Measurements from ENCODE around the gene PML.

Gene PML

DNA sequence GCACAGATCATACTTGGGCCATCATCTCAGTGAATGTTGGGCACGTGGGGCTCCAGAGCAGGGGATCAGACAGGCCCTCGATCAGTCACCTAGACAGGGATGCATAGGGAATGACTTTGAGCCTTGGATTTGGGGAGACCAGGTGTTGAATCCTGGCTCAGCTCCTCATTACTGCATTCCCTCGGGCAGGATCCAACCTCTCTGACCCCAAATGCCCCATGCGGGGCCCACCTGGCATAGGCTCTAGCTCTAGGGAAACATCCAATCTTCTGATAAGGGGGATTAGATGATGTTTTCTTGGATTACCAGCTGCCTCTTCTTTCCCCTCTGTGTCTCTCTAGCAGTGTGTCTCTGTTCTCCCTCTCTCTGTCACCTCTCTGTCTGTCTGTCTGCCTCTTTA is 45.5 kb upstream of the PML start:
- ATAC-seq: no peak
- TF ChIP-seq TCF4 (CRISPR knock-in tag; IDR thresholded peaks at IDR 0.05; ENCODE audit: borderline replicate concordance): no peak
- no peak for TF ChIP-seq ISL1 (CRISPR knock-in tag; IDR thresholded peaks at IDR 0.05)
- no peak for TF ChIP-seq ZFP30 (CRISPR knock-in tag; IDR thresholded peaks at IDR 0.05)
- TF ChIP-seq ZNF565 (CRISPR knock-in tag; conservative IDR thresholded peaks at IDR 0.05; ENCODE audit: low read depth): no peak
- no peak for TF ChIP-seq OSR1 (CRISPR knock-in tag; IDR thresholded peaks at IDR 0.05)
- TF ChIP-seq RARB (CRISPR knock-in tag; IDR thresholded peaks at IDR 0.05): no peak
- TF ChIP-seq, protein P1, sequence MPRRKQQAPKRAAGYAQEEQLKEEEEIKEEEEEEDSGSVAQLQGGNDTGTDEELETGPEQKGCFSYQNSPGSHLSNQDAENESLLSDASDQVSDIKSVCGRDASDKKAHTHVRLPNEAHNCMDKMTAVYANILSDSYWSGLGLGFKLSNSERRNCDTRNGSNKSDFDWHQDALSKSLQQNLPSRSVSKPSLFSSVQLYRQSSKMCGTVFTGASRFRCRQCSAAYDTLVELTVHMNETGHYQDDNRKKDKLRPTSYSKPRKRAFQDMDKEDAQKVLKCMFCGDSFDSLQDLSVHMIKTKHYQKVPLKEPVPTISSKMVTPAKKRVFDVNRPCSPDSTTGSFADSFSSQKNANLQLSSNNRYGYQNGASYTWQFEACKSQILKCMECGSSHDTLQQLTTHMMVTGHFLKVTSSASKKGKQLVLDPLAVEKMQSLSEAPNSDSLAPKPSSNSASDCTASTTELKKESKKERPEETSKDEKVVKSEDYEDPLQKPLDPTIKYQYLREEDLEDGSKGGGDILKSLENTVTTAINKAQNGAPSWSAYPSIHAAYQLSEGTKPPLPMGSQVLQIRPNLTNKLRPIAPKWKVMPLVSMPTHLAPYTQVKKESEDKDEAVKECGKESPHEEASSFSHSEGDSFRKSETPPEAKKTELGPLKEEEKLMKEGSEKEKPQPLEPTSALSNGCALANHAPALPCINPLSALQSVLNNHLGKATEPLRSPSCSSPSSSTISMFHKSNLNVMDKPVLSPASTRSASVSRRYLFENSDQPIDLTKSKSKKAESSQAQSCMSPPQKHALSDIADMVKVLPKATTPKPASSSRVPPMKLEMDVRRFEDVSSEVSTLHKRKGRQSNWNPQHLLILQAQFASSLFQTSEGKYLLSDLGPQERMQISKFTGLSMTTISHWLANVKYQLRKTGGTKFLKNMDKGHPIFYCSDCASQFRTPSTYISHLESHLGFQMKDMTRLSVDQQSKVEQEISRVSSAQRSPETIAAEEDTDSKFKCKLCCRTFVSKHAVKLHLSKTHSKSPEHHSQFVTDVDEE (CRISPR knock-in tag; IDR thresholded peaks at IDR 0.05): no peak
- no peak for TF ChIP-seq SNAI2 (CRISPR knock-in tag; IDR thresholded peaks at IDR 0.05)
- TF ChIP-seq, protein P2, sequence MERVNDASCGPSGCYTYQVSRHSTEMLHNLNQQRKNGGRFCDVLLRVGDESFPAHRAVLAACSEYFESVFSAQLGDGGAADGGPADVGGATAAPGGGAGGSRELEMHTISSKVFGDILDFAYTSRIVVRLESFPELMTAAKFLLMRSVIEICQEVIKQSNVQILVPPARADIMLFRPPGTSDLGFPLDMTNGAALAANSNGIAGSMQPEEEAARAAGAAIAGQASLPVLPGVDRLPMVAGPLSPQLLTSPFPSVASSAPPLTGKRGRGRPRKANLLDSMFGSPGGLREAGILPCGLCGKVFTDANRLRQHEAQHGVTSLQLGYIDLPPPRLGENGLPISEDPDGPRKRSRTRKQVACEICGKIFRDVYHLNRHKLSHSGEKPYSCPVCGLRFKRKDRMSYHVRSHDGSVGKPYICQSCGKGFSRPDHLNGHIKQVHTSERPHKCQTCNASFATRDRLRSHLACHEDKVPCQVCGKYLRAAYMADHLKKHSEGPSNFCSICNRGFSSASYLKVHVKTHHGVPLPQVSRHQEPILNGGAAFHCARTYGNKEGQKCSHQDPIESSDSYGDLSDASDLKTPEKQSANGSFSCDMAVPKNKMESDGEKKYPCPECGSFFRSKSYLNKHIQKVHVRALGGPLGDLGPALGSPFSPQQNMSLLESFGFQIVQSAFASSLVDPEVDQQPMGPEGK (CRISPR knock-in tag; IDR thresholded peaks at IDR 0.05; ENCODE audit: borderline replicate concordance): no peak
- no peak for TF ChIP-seq TOX (CRISPR knock-in tag; IDR thresholded peaks at IDR 0.05; ENCODE audit: borderline replicate concordance)
- no peak for TF ChIP-seq ZFP3 (CRISPR knock-in tag; IDR thresholded peaks at IDR 0.05)

DNA sequence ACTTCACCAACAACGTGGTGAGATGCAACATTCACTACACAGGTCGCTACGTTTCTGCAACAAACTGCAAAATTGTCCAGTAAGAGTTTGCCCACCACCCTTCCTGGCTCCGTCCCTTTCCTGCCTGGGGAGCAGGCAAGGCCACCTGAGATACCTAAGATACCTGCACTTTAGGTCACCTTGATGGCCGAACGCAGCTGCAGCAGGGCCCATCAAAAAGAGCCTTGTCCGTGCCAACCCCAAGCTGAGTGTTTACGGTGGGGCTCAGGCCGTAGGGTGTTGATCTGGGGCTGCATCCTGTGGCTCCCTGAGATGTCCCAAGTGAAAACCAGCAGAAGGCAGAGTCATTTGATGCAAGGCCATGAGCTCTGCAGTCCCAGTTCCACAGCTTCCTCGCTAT is 45.0 kb upstream of the PML start:
- TF ChIP-seq, protein P2 (CRISPR knock-in tag; IDR thresholded peaks at IDR 0.05; ENCODE audit: borderline replicate concordance): no peak
- no peak for TF ChIP-seq PPARA (CRISPR knock-in tag; IDR thresholded peaks at IDR 0.05; ENCODE audit: borderline replicate concordance)
- no peak for TF ChIP-seq ESRRG (CRISPR knock-in tag; IDR thresholded peaks at IDR 0.05)
- TF ChIP-seq ZNF70 (CRISPR knock-in tag; IDR thresholded peaks at IDR 0.05): no peak
- no peak for TF ChIP-seq ISL1 (CRISPR knock-in tag; IDR thresholded peaks at IDR 0.05)
- TF ChIP-seq ZNF8 (CRISPR knock-in tag; IDR thresholded peaks at IDR 0.05): no peak
- TF ChIP-seq TCF4 (CRISPR knock-in tag; IDR thresholded peaks at IDR 0.05; ENCODE audit: borderline replicate concordance): no peak
- no peak for TF ChIP-seq BACH2 (CRISPR knock-in tag; IDR thresholded peaks at IDR 0.05; ENCODE audit: borderline replicate concordance)
- no peak for TF ChIP-seq ZFP30 (CRISPR knock-in tag; IDR thresholded peaks at IDR 0.05)
- no peak for TF ChIP-seq ZC3H10 (CRISPR knock-in tag; IDR thresholded peaks at IDR 0.05)
- no peak for TF ChIP-seq ZNF565 (CRISPR knock-in tag; conservative IDR thresholded peaks at IDR 0.05; ENCODE audit: low read depth)
- no peak for TF ChIP-seq RARB (CRISPR knock-in tag; IDR thresholded peaks at IDR 0.05)
- TF ChIP-seq ARNTL (CRISPR knock-in tag; IDR thresholded peaks at IDR 0.05; ENCODE audit: borderline replicate concordance, low read depth): no peak
- no peak for TF ChIP-seq CSDC2 (CRISPR knock-in tag; IDR thresholded peaks at IDR 0.05)
- TF ChIP-seq, protein P3, sequence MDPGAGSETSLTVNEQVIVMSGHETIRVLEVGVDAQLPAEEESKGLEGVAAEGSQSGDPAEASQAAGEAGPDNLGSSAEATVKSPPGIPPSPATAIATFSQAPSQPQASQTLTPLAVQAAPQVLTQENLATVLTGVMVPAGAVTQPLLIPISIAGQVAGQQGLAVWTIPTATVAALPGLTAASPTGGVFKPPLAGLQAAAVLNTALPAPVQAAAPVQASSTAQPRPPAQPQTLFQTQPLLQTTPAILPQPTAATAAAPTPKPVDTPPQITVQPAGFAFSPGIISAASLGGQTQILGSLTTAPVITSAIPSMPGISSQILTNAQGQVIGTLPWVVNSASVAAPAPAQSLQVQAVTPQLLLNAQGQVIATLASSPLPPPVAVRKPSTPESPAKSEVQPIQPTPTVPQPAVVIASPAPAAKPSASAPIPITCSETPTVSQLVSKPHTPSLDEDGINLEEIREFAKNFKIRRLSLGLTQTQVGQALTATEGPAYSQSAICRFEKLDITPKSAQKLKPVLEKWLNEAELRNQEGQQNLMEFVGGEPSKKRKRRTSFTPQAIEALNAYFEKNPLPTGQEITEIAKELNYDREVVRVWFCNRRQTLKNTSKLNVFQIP (CRISPR knock-in tag; IDR thresholded peaks at IDR 0.05; ENCODE audit: borderline replicate concordance, low read depth): no peak
- TF ChIP-seq, protein P4, sequence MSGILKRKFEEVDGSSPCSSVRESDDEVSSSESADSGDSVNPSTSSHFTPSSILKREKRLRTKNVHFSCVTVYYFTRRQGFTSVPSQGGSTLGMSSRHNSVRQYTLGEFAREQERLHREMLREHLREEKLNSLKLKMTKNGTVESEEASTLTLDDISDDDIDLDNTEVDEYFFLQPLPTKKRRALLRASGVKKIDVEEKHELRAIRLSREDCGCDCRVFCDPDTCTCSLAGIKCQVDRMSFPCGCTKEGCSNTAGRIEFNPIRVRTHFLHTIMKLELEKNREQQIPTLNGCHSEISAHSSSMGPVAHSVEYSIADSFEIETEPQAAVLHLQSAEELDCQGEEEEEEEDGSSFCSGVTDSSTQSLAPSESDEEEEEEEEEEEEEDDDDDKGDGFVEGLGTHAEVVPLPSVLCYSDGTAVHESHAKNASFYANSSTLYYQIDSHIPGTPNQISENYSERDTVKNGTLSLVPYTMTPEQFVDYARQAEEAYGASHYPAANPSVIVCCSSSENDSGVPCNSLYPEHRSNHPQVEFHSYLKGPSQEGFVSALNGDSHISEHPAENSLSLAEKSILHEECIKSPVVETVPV (CRISPR knock-in tag; IDR thresholded peaks at IDR 0.05): no peak
- TF ChIP-seq SNAI2 (CRISPR knock-in tag; IDR thresholded peaks at IDR 0.05): no peak
- ATAC-seq: no peak

DNA sequence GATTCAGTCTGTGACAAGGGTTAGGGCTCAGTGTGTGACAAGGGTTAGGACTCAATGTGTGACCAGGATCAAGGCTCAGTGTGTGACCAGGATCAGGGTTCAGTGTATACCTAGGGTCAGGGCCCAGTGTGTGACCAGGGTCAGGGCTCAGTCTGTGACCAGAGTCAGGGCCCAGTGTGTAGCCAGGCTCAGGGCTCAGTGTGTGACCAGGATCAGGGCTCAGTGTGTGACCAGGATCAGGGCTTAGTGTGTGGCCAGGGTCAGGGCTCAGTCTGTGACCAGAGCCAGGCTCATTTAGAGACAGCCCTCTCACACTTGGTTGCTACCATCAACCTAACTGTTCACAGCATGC is 44.1 kb upstream of the PML start:
- TF ChIP-seq, protein P2 (CRISPR knock-in tag; IDR thresholded peaks at IDR 0.05; ENCODE audit: borderline replicate concordance): no peak
- no peak for TF ChIP-seq ZNF8 (CRISPR knock-in tag; IDR thresholded peaks at IDR 0.05)
- TF ChIP-seq GLIS3 (CRISPR knock-in tag; IDR thresholded peaks at IDR 0.05): no peak
- ATAC-seq: no peak
